ENCODE data around the gene ADCY2.

The ADCY2 gene

GRCh38 chr5:7418276-7418675 lies 22.3 kb downstream of the ADCY2 start:
- Histone ChIP-seq H3K79me2 (ENCODE audit: insufficient read depth, low read depth) (no peaks in the 10 kb centered on the region), H3K4me3 (IDR thresholded peaks at IDR 0.05; ENCODE audit: insufficient read depth, low read depth, low read length) (no peak overlapping the region), H3K9ac (no peak overlapping the region), H3K36me3 (ENCODE audit: insufficient read depth) (no peaks in the 10 kb centered on the region), H3K27ac (no peak overlapping the region), H3K27me3 (ENCODE audit: insufficient read depth, low read depth) (no peaks in the 10 kb centered on the region), H3K4me2 (no peak overlapping the region), H4K20me1 (ENCODE audit: insufficient read depth) (no peaks in the 10 kb centered on the region), H2AFZ (ENCODE audit: low read depth) (no peak overlapping the region), H3K4me1 (ENCODE audit: low read depth, poor library complexity, severe bottlenecking) (no peaks in the 10 kb centered on the region)
- TF ChIP-seq, protein P1, sequence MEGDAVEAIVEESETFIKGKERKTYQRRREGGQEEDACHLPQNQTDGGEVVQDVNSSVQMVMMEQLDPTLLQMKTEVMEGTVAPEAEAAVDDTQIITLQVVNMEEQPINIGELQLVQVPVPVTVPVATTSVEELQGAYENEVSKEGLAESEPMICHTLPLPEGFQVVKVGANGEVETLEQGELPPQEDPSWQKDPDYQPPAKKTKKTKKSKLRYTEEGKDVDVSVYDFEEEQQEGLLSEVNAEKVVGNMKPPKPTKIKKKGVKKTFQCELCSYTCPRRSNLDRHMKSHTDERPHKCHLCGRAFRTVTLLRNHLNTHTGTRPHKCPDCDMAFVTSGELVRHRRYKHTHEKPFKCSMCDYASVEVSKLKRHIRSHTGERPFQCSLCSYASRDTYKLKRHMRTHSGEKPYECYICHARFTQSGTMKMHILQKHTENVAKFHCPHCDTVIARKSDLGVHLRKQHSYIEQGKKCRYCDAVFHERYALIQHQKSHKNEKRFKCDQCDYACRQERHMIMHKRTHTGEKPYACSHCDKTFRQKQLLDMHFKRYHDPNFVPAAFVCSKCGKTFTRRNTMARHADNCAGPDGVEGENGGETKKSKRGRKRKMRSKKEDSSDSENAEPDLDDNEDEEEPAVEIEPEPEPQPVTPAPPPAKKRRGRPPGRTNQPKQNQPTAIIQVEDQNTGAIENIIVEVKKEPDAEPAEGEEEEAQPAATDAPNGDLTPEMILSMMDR (conservative IDR thresholded peaks at IDR 0.05; ENCODE audit: low read depth, low read length), result no peak

- H3K36me3 ChIP-seq (ENCODE audit: insufficient read depth), result no peaks in the 10 kb centered on the region
- H3K27ac ChIP-seq, result no peak overlapping the region
- no peaks in the 10 kb centered on the region for H3K4me1 ChIP-seq (ENCODE audit: low read depth, poor library complexity, severe bottlenecking)
- no peaks in the 10 kb centered on the region for H4K20me1 ChIP-seq (ENCODE audit: insufficient read depth)
- no peaks in the 10 kb centered on the region for H3K27me3 ChIP-seq (ENCODE audit: insufficient read depth, low read depth)
- TF ChIP-seq, protein P1 (conservative IDR thresholded peaks at IDR 0.05; ENCODE audit: low read depth, low read length), result no peak
- no peak overlapping the region for H3K4me2 ChIP-seq
- no peaks in the 10 kb centered on the region for H3K79me2 ChIP-seq (ENCODE audit: insufficient read depth, low read depth)
- H3K4me3 ChIP-seq (IDR thresholded peaks at IDR 0.05; ENCODE audit: insufficient read depth, low read depth, low read length), result no peak overlapping the region
- no peak overlapping the region for H2AFZ ChIP-seq (ENCODE audit: low read depth)
- no peak overlapping the region for H3K9ac ChIP-seq
Observed at GRCh38 chr5:7419367-7419766, 23.4 kb downstream of the ADCY2 start.

DNA sequence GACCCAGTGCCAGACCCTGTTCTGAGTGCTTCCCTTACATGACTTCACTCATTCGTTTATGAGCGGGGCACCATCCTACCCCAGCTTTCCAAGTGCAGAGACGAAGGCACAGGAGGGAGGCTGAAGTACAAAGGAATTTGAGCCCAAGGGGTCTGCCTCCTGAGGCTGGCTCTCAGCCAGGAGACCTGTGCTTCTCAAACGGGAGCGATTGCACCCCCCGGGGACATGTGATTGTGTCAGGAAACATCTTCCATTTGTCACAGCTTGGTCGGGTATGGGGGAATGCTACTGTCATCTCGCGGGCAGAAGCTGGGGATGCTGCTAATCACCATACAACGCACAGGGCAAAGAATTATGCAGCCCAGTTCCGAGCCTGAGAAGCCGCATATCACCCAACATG lies 23.9 kb downstream of the ADCY2 start:
- Histone ChIP-seq H3K9ac (no peak overlapping the region), H3K27ac (no peak overlapping the region), H2AFZ (ENCODE audit: low read depth) (no peak overlapping the region), H3K4me1 (ENCODE audit: low read depth, poor library complexity, severe bottlenecking) (no peaks in the 10 kb centered on the region), H3K4me2 (no peak overlapping the region), H4K20me1 (ENCODE audit: insufficient read depth) (no peaks in the 10 kb centered on the region), H3K79me2 (ENCODE audit: insufficient read depth, low read depth) (no peaks in the 10 kb centered on the region), H3K27me3 (ENCODE audit: insufficient read depth, low read depth) (no peaks in the 10 kb centered on the region), H3K36me3 (ENCODE audit: insufficient read depth) (no peaks in the 10 kb centered on the region), H3K4me3 (IDR thresholded peaks at IDR 0.05; ENCODE audit: insufficient read depth, low read depth, low read length) (no peak overlapping the region)
- TF ChIP-seq, protein P1 (conservative IDR thresholded peaks at IDR 0.05; ENCODE audit: low read depth, low read length), result no peak

DNA sequence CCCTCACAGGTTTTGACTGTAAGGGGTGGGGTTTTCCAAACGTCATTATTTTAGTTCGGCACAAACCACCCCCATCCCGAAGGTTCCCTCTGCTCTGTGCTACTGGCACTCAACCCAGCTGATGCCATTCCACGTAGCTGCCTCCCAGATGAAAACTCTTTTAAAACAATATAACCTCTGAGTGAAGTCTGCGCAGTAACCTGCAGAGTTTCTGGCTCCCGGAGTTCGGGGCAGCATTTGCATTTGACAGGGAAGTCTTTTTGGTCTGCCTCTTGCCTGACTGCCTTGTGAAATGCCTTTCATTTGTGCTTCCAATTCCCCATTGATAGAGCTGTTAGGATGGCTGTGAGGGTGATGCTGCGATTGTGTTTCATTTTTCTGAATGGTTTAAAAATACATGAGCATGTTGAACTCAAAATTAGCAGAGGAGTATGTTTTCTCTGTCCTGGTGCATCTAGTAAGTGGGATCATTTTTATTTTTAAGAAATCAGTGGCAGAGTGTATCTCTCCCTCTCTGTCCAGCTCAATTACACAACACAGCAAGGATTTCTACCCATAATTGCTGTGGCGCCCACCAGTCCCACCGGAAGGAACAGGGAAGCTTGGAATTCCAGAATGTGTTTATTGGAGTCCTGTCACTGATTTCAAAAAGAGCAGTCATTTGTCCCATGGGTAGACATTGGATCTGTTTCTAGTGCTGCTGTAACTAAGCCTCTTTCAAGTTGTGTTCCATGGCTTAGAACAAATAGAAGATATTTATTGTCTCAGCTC lies 24.8 kb downstream of the ADCY2 start:
- H3K27ac ChIP-seq, result no peak overlapping the region
- no peaks in the 10 kb centered on the region for H3K79me2 ChIP-seq (ENCODE audit: insufficient read depth, low read depth)

More for the DNA sequence above, 24.8 kb downstream of the ADCY2 start:
- H3K9ac ChIP-seq, result no peak overlapping the region
- H3K4me2 ChIP-seq, result no peak overlapping the region
- H3K27me3 ChIP-seq (ENCODE audit: insufficient read depth, low read depth), result no peaks in the 10 kb centered on the region
- H3K4me1 ChIP-seq (ENCODE audit: low read depth, poor library complexity, severe bottlenecking), result no peaks in the 10 kb centered on the region
- H3K36me3 ChIP-seq (ENCODE audit: insufficient read depth), result no peaks in the 10 kb centered on the region
- no peaks in the 10 kb centered on the region for H4K20me1 ChIP-seq (ENCODE audit: insufficient read depth)
- TF ChIP-seq, protein P1 (conservative IDR thresholded peaks at IDR 0.05; ENCODE audit: low read depth, low read length), result no peak
- H3K4me3 ChIP-seq (IDR thresholded peaks at IDR 0.05; ENCODE audit: insufficient read depth, low read depth, low read length), result no peak overlapping the region
- no peak overlapping the region for H2AFZ ChIP-seq (ENCODE audit: low read depth)

Data from KMS-11 (cell line).